GM23338 (cell line): Measurements from ENCODE around the gene C3orf85. TPM values are rescaled to one million over a fixed set of nuclear protein-coding genes. Genes with fewer than 3 reads are reported as not detected.

ENCODE experiments used
- ATAC-seq: fragments of 200-7000 bp; cut with Tn5 transposase; 3 replicates; pipeline ENCODE4 v1.9.1; 2020
- DNase-seq: peaks from one replicate; pipeline ENCODE4 v3.0.0-alpha.2; 2015; ENCODE audit warnings: low spot score
- H2AFZ ChIP-seq: fragments of 200-600 bp; sonication (generic); 2 replicates; pipeline ENCODE4 v1.8.0; 2016; ENCODE audit warnings: antibody characterized with exemption, mild to moderate bottlenecking, moderate library complexity
- H3F3A ChIP-seq: fragments of 200-600 bp; sonication (generic); replicated peaks from 2 replicates; pipeline ENCODE4 v1.8.0; 2017; ENCODE audit warnings: antibody characterized with exemption, mixed run types, low read depth
- H3K27ac ChIP-seq: fragments of 200-600 bp; sonication (generic); 2 replicates; pipeline ENCODE4 v1.6.1; 2016; ENCODE audit warnings: low read depth
- H3K27me3 ChIP-seq: fragments of 200-600 bp; sonication (generic); 2 replicates; pipeline ENCODE4 v1.8.0; 2016; ENCODE audit warnings: mild to moderate bottlenecking, mixed run types, moderate library complexity; ENCODE audit not compliant: insufficient read depth
- H3K36me3 ChIP-seq: fragments of 200-600 bp; sonication (generic); 2 replicates; pipeline ENCODE4 v1.8.0; 2016; ENCODE audit warnings: mild to moderate bottlenecking; ENCODE audit not compliant: insufficient read depth
- H3K4me1 ChIP-seq: fragments of 200-600 bp; sonication (generic); 2 replicates; pipeline ENCODE4 v1.8.0; 2016; ENCODE audit warnings: mild to moderate bottlenecking, moderate library complexity; ENCODE audit not compliant: insufficient read depth
- H3K4me2 ChIP-seq: fragments of 200-600 bp; sonication (generic); 2 replicates; pipeline ENCODE4 v1.7.1; 2017; ENCODE audit warnings: mixed run types
- H3K4me3 ChIP-seq: fragments of 200-600 bp; sonication (generic); 2 replicates; pipeline ENCODE4 v1.6.1; 2016; ENCODE audit warnings: mixed run types
- H3K79me2 ChIP-seq: fragments of 200-600 bp; sonication (generic); replicated peaks from 2 replicates; pipeline ENCODE4 v1.8.0; 2017; ENCODE audit warnings: mild to moderate bottlenecking; ENCODE audit not compliant: insufficient read depth
- H3K9me2 ChIP-seq: fragments of 200-600 bp; sonication (generic); 2 replicates; pipeline ENCODE4 v1.8.0; 2017; ENCODE audit not compliant: insufficient read depth
- H4K20me1 ChIP-seq: fragments of 200-600 bp; sonication (generic); replicated peaks from 2 replicates; pipeline ENCODE4 v1.8.0; 2017; ENCODE audit warnings: mild to moderate bottlenecking; ENCODE audit not compliant: insufficient read depth
- H3K27ac Mint-ChIP-seq: 2 replicates; pipeline ENCODE4 v1.8.0; 2020; ENCODE audit warnings: inconsistent platforms, mild to moderate bottlenecking, moderate library complexity, mixed read lengths
- H3K27me3 Mint-ChIP-seq: 3 replicates; pipeline ENCODE4 v1.8.0; 2022; ENCODE audit warnings: low read depth, mild to moderate bottlenecking, moderate library complexity, mixed read lengths, inconsistent platforms; ENCODE audit not compliant: insufficient read depth, poor library complexity
- H3K36me3 Mint-ChIP-seq: 3 replicates; pipeline ENCODE4 v1.8.0; 2021; ENCODE audit warnings: low read depth, mild to moderate bottlenecking, inconsistent platforms, moderate library complexity, mixed read lengths
- H3K4me1 Mint-ChIP-seq: 3 replicates; pipeline ENCODE4 v1.8.0; 2020; ENCODE audit warnings: mild to moderate bottlenecking, inconsistent platforms, mixed read lengths
- H3K4me3 Mint-ChIP-seq: 3 replicates; pipeline ENCODE4 v1.8.0; 2021; ENCODE audit warnings: moderate library complexity, mild to moderate bottlenecking, inconsistent platforms, mixed read lengths
- H3K9me3 Mint-ChIP-seq: 3 replicates; pipeline ENCODE4 v1.8.0; 2020; ENCODE audit warnings: moderate library complexity, mild to moderate bottlenecking, inconsistent platforms, mixed read lengths
- ETS1 ChIP-seq: IDR thresholded peaks from 2 replicates; pipeline ENCODE4 v1.6.1; 2016; ENCODE audit warnings: antibody characterized with exemption
- EZH2 ChIP-seq: fragments of 200-600 bp; sonication (generic); IDR thresholded peaks from one replicate; pipeline ENCODE4 v1.8.0; 2017; ENCODE audit warnings: antibody characterized with exemption, mild to moderate bottlenecking, low read depth; ENCODE audit not compliant: unreplicated experiment
- NANOG ChIP-seq: IDR thresholded peaks from 2 replicates; pipeline ENCODE4 v1.6.1; 2016; ENCODE audit warnings: antibody characterized with exemption, borderline replicate concordance
- POLR2AphosphoS5 ChIP-seq: IDR thresholded peaks from 2 replicates; pipeline ENCODE4 v1.6.1; 2016; ENCODE audit warnings: antibody characterized with exemption, low read depth
- REST ChIP-seq: IDR thresholded peaks from one replicate; pipeline ENCODE4 v1.6.1; 2018; ENCODE audit warnings: antibody characterized with exemption; ENCODE audit not compliant: unreplicated experiment
- STAT1 ChIP-seq: IDR thresholded peaks from one replicate; pipeline ENCODE4 v1.6.1; 2016; ENCODE audit warnings: antibody characterized with exemption; ENCODE audit not compliant: unreplicated experiment
- ZNF114 ChIP-seq: fragments of 250-450 bp; sonication (Bioruptor Pico); IDR thresholded peaks from 2 replicates; pipeline ENCODE4 v1.5.0; 2020; ENCODE audit warnings: mild to moderate bottlenecking, moderate library complexity
- ZNF331 ChIP-seq: fragments of 250-450 bp; sonication (Bioruptor Pico); IDR thresholded peaks from 2 replicates; pipeline ENCODE4 v1.5.0; 2020; ENCODE audit warnings: low read depth, mild to moderate bottlenecking, moderate library complexity
- polyA plus RNA-seq: library from polyadenylated mRNA; unstranded; fragments of >200 nt; fragmentation: Nextera tagmentation; extraction: Ambion mirVana; gene quantifications from 2 replicates; pipeline ENCODE4 v1.2.1, GENCODE V29; 2016
- total RNA-seq: library from RNA; depleted of rRNA; stranded (reverse); fragments of >200 nt; shearing (Covaris generic); gene quantifications from 2 replicates; pipeline ENCODE4 v1.2.3, GENCODE V29; 2014
- TF ChIP-seq, protein P1 (sequence below): fragments of 250-450 bp; sonication (Bioruptor Pico); IDR thresholded peaks from 2 replicates; pipeline ENCODE4 v1.5.0; 2020; ENCODE audit warnings: mild to moderate bottlenecking, moderate library complexity
- TF ChIP-seq, protein P2 (sequence below), 2 experiments: fragments of 200-600 bp in 1 of 2; sonication (generic) in 1 of 2; conservative IDR thresholded peaks; 2 replicates each; pipeline versions ENCODE4 v1.5.1 to v1.6.1; 2016 to 2017; ENCODE audit warnings: antibody characterized with exemption in 2 of 2, low read depth in 2 of 2, mild to moderate bottlenecking in 2 of 2, moderate library complexity in 1 of 2

C3orf85 gene
- total and polyA plus RNA-seq, 2 experiments from 2014 or later, result not detected

GRCh38 chr3:109154979-109155378 lies 18.5 kb downstream of the C3orf85 start:
- no peak overlapping the region for H3K4me2 ChIP-seq
- H2AFZ ChIP-seq, result no peak overlapping the region
- no peaks in the 10 kb centered on the region for H3K4me1 Mint-ChIP-seq
- H3K4me3 ChIP-seq, result no peak overlapping the region
- H3K4me1 ChIP-seq, result no peaks in the 10 kb centered on the region
- no peak overlapping the region for H3K4me3 Mint-ChIP-seq
- H4K20me1 ChIP-seq, result no peaks in the 10 kb centered on the region
- no peaks in the 10 kb centered on the region for H3F3A ChIP-seq
- H3K27me3 Mint-ChIP-seq, result peaks cover 2% of the 10 kb centered on the region
- no peaks in the 10 kb centered on the region for H3K36me3 Mint-ChIP-seq
- H3K27me3 ChIP-seq, result no peaks in the 10 kb centered on the region
- H3K36me3 ChIP-seq, result no peaks in the 10 kb centered on the region
- no peak for DNase-seq
- ATAC-seq, result no peak
- H3K9me3 Mint-ChIP-seq, result peaks cover 8% of the 10 kb centered on the region; the same call in 2 of the 3 replicates
- H3K79me2 ChIP-seq, result no peaks in the 10 kb centered on the region
- TF ChIP-seq POLR2AphosphoS5 (no peak), STAT1 (no peak)
- no peak overlapping the region for H3K27ac ChIP-seq
- no peak overlapping the region for H3K27ac Mint-ChIP-seq
- H3K9me2 ChIP-seq, result 0 out of 2 replicates have a peak, but pooled peaks cover 3% of the 10 kb centered on the region

- Histone ChIP-seq H3K36me3 (no peaks in the 10 kb centered on the region), H3K27ac (no peak overlapping the region), H4K20me1 (no peaks in the 10 kb centered on the region), H3K4me3 (no peak overlapping the region), H3F3A (no peaks in the 10 kb centered on the region), H3K4me2 (no peak overlapping the region), H3K9me2 (0 out of 2 replicates have a peak, but pooled peaks cover 3% of the 10 kb centered on the region), H3K79me2 (no peaks in the 10 kb centered on the region), H3K4me1 (no peaks in the 10 kb centered on the region), H3K27me3 (no peaks in the 10 kb centered on the region), H2AFZ (no peak overlapping the region)
- Mint-ChIP-seq H3K4me3 (no peak overlapping the region), H3K36me3 (no peaks in the 10 kb centered on the region), H3K27me3 (peaks cover 2% of the 10 kb centered on the region), H3K4me1 (no peaks in the 10 kb centered on the region), H3K9me3 (peaks cover 8% of the 10 kb centered on the region; the same call in 2 of the 3 replicates), H3K27ac (no peak overlapping the region)
- ATAC-seq (no peak), DNase-seq (peak; percentile 14)
- TF ChIP-seq NANOG (no peak), ZNF331 (CRISPR knock-in tag) (no peak), ZNF114 (CRISPR knock-in tag) (no peak), ETS1 (no peak), EZH2 (no peak), REST (no peak)
- TF ChIP-seq, protein P1, sequence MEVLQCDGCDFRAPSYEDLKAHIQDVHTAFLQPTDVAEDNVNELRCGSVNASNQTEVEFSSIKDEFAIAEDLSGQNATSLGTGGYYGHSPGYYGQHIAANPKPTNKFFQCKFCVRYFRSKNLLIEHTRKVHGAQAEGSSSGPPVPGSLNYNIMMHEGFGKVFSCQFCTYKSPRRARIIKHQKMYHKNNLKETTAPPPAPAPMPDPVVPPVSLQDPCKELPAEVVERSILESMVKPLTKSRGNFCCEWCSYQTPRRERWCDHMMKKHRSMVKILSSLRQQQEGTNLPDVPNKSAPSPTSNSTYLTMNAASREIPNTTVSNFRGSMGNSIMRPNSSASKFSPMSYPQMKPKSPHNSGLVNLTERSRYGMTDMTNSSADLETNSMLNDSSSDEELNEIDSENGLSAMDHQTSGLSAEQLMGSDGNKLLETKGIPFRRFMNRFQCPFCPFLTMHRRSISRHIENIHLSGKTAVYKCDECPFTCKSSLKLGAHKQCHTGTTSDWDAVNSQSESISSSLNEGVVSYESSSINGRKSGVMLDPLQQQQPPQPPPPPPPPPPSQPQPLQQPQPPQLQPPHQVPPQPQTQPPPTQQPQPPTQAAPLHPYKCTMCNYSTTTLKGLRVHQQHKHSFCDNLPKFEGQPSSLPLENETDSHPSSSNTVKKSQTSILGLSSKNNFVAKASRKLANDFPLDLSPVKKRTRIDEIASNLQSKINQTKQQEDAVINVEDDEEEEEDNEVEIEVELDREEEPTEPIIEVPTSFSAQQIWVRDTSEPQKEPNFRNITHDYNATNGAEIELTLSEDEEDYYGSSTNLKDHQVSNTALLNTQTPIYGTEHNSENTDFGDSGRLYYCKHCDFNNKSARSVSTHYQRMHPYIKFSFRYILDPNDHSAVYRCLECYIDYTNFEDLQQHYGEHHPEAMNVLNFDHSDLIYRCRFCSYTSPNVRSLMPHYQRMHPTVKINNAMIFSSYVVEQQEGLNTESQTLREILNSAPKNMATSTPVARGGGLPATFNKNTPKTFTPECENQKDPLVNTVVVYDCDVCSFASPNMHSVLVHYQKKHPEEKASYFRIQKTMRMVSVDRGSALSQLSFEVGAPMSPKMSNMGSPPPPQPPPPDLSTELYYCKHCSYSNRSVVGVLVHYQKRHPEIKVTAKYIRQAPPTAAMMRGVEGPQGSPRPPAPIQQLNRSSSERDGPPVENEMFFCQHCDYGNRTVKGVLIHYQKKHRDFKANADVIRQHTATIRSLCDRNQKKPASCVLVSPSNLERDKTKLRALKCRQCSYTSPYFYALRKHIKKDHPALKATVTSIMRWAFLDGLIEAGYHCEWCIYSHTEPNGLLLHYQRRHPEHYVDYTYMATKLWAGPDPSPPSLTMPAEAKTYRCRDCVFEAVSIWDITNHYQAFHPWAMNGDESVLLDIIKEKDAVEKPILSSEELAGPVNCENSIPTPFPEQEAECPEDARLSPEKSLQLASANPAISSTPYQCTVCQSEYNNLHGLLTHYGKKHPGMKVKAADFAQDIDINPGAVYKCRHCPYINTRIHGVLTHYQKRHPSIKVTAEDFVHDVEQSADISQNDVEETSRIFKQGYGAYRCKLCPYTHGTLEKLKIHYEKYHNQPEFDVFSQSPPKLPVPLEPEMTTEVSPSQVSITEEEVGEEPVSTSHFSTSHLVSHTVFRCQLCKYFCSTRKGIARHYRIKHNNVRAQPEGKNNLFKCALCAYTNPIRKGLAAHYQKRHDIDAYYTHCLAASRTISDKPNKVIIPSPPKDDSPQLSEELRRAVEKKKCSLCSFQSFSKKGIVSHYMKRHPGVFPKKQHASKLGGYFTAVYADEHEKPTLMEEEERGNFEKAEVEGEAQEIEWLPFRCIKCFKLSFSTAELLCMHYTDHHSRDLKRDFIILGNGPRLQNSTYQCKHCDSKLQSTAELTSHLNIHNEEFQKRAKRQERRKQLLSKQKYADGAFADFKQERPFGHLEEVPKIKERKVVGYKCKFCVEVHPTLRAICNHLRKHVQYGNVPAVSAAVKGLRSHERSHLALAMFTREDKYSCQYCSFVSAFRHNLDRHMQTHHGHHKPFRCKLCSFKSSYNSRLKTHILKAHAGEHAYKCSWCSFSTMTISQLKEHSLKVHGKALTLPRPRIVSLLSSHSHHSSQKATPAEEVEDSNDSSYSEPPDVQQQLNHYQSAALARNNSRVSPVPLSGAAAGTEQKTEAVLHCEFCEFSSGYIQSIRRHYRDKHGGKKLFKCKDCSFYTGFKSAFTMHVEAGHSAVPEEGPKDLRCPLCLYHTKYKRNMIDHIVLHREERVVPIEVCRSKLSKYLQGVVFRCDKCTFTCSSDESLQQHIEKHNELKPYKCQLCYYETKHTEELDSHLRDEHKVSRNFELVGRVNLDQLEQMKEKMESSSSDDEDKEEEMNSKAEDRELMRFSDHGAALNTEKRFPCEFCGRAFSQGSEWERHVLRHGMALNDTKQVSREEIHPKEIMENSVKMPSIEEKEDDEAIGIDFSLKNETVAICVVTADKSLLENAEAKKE (CRISPR knock-in tag), result no peak
- TF ChIP-seq, protein P2, sequence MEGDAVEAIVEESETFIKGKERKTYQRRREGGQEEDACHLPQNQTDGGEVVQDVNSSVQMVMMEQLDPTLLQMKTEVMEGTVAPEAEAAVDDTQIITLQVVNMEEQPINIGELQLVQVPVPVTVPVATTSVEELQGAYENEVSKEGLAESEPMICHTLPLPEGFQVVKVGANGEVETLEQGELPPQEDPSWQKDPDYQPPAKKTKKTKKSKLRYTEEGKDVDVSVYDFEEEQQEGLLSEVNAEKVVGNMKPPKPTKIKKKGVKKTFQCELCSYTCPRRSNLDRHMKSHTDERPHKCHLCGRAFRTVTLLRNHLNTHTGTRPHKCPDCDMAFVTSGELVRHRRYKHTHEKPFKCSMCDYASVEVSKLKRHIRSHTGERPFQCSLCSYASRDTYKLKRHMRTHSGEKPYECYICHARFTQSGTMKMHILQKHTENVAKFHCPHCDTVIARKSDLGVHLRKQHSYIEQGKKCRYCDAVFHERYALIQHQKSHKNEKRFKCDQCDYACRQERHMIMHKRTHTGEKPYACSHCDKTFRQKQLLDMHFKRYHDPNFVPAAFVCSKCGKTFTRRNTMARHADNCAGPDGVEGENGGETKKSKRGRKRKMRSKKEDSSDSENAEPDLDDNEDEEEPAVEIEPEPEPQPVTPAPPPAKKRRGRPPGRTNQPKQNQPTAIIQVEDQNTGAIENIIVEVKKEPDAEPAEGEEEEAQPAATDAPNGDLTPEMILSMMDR (conservative IDR thresholded peaks at IDR 0.05; ENCODE audit: low read depth in 2 of 2), result no peak
These were observed 19.3 kb downstream of the C3orf85 start for GRCh38 chr3:109155828-109156227.
